Type B pancreatic cell (in vitro differentiated cells): ENCODE data around the gene RRBP1. TPM values are rescaled to one million over a fixed set of nuclear protein-coding genes. Genes with fewer than 3 reads are reported as not detected.

Source experiments
- DNase-seq: peaks from one replicate; pipeline ENCODE4 v3.0.0; 2021; ENCODE audit warnings: mixed read lengths; ENCODE audit not compliant: unreplicated experiment; ENCODE audit errors: extremely low spot score
- H3K27ac Mint-ChIP-seq: 2 replicates; pipeline ENCODE4 v1.8.0; 2021; ENCODE audit warnings: mild to moderate bottlenecking, mixed read lengths
- H3K27me3 Mint-ChIP-seq: 2 replicates; pipeline ENCODE4 v1.8.0; 2021; ENCODE audit warnings: mixed read lengths
- H3K36me3 Mint-ChIP-seq: 2 replicates; pipeline ENCODE4 v1.8.0; 2021; ENCODE audit warnings: mixed read lengths
- H3K4me1 Mint-ChIP-seq: one replicate; pipeline ENCODE4 v1.8.0; 2021; ENCODE audit warnings: mixed read lengths; ENCODE audit not compliant: unreplicated experiment
- H3K4me3 Mint-ChIP-seq: 2 replicates; pipeline ENCODE4 v1.8.0; 2021; ENCODE audit warnings: mild to moderate bottlenecking, mixed read lengths
- H3K9me3 Mint-ChIP-seq: 2 replicates; pipeline ENCODE4 v1.8.0; 2021; ENCODE audit warnings: mixed read lengths
- total RNA-seq: library from RNA; stranded (reverse); gene quantifications from 2 replicates; pipeline ENCODE4 v1.2.1, GENCODE V29; 2021; ENCODE audit warnings: low replicate concordance
- TF ChIP-seq, protein P1 (sequence below): fragments of 200-600 bp; sonication (generic); conservative IDR thresholded peaks from 2 replicates; pipeline ENCODE4 v1.5.0; 2021; ENCODE audit warnings: antibody characterized with exemption, mild to moderate bottlenecking

RRBP1 gene
- total RNA-seq, 1 donor from 2014 or later: 161 TPM

DNA sequence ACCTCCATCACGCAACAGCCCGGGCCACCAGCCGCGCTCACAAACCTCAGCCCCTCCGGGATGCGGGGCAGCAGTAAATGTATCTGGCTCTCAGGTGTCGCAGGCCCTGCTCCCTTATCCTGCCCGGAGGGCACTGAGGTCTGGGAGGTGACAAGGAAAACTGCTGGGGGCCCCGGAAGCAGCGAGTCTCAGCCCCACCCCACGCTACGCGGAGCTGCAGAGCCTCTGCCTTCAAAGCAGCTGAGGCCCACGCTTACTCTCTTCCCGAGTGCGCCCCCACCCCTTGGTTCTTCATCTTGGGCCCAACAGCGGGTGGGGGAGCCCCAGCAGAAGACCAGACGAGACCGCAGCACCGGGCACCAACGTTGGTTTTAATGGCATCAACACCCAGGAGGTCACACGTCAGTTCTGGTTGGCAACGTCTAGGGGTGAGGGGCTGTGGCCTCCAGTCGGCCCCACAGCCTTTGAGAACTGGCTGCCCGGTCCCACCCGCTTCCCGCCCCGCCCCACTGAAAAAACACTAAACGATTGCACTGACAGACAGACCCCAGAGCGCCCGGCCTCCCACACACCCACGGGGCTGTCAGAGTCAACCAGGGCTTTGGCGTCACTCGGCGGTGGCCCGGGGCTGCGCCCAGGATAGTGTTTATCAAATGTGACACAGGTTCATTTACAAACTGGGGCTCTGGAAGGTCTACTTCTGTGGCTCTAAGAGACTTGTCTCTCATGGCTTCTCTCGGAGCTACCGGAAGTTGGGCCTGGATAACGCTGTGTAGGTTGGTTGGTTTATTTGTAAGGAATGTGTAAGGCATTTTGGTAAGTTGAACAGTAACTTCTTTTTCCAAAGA is 68.5 kb downstream of the RRBP1 start:
- TF ChIP-seq, protein P1, sequence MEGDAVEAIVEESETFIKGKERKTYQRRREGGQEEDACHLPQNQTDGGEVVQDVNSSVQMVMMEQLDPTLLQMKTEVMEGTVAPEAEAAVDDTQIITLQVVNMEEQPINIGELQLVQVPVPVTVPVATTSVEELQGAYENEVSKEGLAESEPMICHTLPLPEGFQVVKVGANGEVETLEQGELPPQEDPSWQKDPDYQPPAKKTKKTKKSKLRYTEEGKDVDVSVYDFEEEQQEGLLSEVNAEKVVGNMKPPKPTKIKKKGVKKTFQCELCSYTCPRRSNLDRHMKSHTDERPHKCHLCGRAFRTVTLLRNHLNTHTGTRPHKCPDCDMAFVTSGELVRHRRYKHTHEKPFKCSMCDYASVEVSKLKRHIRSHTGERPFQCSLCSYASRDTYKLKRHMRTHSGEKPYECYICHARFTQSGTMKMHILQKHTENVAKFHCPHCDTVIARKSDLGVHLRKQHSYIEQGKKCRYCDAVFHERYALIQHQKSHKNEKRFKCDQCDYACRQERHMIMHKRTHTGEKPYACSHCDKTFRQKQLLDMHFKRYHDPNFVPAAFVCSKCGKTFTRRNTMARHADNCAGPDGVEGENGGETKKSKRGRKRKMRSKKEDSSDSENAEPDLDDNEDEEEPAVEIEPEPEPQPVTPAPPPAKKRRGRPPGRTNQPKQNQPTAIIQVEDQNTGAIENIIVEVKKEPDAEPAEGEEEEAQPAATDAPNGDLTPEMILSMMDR: no peak
- no peak for DNase-seq
- H3K36me3 Mint-ChIP-seq: peaks cover 12% of the 10 kb centered on the region
- H3K9me3 Mint-ChIP-seq: no peaks in the 10 kb centered on the region
- peaks cover 9% of the 10 kb centered on the region for H3K4me1 Mint-ChIP-seq
- H3K27me3 Mint-ChIP-seq: no peaks in the 10 kb centered on the region
- peak overlapping the region; percentile 79 for H3K27ac Mint-ChIP-seq
- peak overlapping the region; percentile 46 for H3K4me3 Mint-ChIP-seq

DNA sequence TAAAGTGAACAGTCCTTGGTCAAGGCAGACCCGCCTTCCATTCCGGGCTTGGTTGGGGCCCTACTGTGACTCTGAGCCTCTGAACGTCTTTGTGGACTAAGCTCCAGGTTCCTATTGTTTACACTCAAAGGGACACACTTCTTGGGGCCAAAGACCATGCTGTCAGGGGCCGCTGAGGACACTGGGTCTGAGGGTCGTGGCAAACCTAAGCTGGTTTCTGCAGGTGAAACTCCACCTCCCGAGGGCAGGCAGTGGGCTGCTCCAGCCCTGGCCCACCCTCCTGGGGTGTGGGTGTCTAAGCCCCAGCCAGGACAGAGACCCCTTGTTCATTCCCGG is 69.1 kb downstream of the RRBP1 start:
- H3K4me3 Mint-ChIP-seq: no peak overlapping the region
- H3K27ac Mint-ChIP-seq: peak overlapping the region; percentile 92
- H3K27me3 Mint-ChIP-seq: no peaks in the 10 kb centered on the region
- peaks cover 12% of the 10 kb centered on the region for H3K36me3 Mint-ChIP-seq
- TF ChIP-seq, protein P1: no peak
- DNase-seq: no peak
- H3K4me1 Mint-ChIP-seq: peaks cover 9% of the 10 kb centered on the region
- H3K9me3 Mint-ChIP-seq: no peaks in the 10 kb centered on the region

DNA sequence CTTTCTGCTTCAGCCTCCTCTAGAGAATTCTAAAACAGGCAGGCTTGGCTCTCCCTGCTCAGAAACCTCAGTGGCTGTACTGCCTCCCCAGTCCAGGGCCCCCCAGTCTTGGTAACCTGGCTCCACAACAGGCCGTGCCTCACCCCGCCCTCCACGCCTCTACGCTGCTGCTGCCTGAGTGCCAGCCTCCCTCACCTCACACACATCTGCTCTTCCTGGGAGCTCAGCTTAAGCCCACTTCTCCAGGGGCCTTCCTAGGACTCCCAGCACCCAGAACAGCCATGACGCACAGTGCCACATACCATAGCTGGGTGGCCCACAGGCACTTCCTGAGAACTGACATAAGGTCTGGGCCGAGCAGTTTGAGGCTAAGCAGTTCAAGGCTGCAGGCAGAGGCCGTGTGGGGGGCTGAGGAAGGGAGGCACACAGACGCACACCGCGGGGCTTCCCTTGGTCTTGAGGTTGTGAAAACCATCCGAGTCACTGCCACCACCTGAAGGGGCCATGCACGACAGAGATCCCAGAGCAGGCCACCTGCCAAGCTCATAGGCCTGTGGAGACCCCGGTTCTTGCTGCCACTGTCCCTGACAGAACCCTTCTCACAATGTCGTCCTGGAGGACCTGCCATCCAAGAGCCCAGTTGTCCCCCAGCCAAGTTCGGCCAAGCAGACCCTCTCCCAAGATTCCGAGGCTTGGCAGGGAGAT is 69.6 kb downstream of the RRBP1 start:
- Mint-ChIP-seq H3K27ac (peak overlapping the region; percentile 92), H3K4me1 (peaks cover 9% of the 10 kb centered on the region)

DNA sequence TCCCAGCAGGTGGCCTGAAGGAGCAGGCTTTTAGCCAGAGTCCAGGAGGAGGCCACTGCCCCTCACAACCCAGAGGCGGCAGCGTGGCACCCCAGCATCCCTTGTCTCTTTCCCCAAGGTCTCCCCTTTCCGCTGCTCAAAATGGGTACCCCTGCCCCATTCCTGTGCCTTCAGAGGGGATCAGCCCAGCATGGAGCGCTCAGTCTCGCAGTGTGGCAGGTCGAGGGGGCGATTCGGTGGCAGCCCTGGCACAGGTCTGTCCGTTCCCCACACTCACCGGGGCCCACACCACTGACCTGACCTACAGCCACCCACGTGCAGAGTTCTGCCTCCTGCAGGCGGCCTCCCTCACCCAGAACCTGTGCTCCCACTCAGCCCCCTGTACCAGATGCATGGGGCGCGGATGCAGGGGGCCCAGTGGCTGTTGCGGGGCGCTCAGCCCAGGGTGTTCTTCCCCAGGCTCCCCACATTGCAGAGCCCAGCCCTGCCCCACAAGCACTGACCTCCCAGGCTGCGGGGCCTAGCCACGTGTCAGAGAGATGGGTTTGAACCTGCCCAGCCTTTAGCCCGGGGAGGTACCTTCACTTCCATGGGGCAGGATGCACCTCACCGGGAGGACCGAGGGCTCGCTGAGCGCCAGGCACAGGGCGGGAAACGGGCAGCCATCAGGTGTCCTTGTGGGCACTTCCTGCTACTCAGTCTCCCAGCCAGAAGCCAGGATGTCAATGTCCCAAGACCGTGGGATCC is 70.3 kb downstream of the RRBP1 start:
- TF ChIP-seq, protein P1: peak; percentile 47
- Mint-ChIP-seq H3K27me3 (no peaks in the 10 kb centered on the region), H3K36me3 (peaks cover 15% of the 10 kb centered on the region), H3K9me3 (no peaks in the 10 kb centered on the region), H3K4me3 (no peak overlapping the region), H3K27ac (peak overlapping the region; percentile 92), H3K4me1 (peaks cover 9% of the 10 kb centered on the region)
- DNase-seq: no peak

More for the DNA sequence above, 69.6 kb downstream of the RRBP1 start:
- H3K4me3 Mint-ChIP-seq: no peak overlapping the region
- H3K9me3 Mint-ChIP-seq: no peaks in the 10 kb centered on the region
- no peak for DNase-seq
- TF ChIP-seq, protein P1: no peak
- H3K36me3 Mint-ChIP-seq: peaks cover 15% of the 10 kb centered on the region
- no peaks in the 10 kb centered on the region for H3K27me3 Mint-ChIP-seq

DNA sequence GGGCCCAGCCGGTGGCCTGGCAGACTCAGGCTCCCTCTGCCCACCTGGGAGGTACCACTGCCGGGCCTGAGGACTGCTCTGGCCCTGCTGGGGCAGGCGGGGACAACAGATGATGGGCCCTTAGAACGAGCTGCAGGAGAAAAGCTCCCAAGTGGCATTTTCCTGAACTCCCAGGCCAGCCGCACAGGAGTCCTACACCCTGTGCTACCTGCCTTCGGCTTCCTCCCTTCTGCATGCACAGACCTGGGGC is 70.8 kb downstream of the RRBP1 start:
- TF ChIP-seq, protein P1: no peak
- Mint-ChIP-seq H3K27ac (peak overlapping the region; percentile 92), H3K36me3 (peaks cover 15% of the 10 kb centered on the region), H3K4me1 (peaks cover 12% of the 10 kb centered on the region), H3K9me3 (no peaks in the 10 kb centered on the region), H3K27me3 (no peaks in the 10 kb centered on the region), H3K4me3 (no peak overlapping the region)
- no peak for DNase-seq
